HepG2 (cell line): Measurements from ENCODE around the gene G6PD. TPM values are rescaled to one million over a fixed set of nuclear protein-coding genes. Genes with fewer than 3 reads are reported as not detected.

Experiments used
- ATAC-seq: fragments of 200-7000 bp; cut with Tn5 transposase; 3 replicates; pipeline ENCODE4 v1.9.1; 2020; ENCODE audit warnings: mild to moderate bottlenecking, moderate library complexity
- BruUV-seq: library from RNA; stranded (reverse); fragments of 400-500 nt; replicated peaks from 2 replicates; lab custom pipeline; 2021; lab: Mats Ljungman, UMichigan
- CTCF ChIA-PET: fragments of 300-600 bp; formaldehyde crosslinking; extraction: SDS; loops from one replicate; lab custom pipeline; 2021; ENCODE audit warnings: low total read pairs, inconsistent platforms, low intra/inter-chr PET ratio; lab: Yijun Ruan, JAX
- POLR2A ChIA-PET: fragments of 350-600 bp; sonication (Branson Sonifier 250); formaldehyde crosslinking; loops from one replicate; lab custom pipeline; 2020; ENCODE audit warnings: antibody characterized with exemption, inconsistent platforms; lab: Yijun Ruan, JAX
- DNase-seq: peaks from one replicate; pipeline ENCODE4 v3.0.0-alpha.2; 2015; ENCODE audit warnings: low spot score
- FAIRE-seq: peaks from 3 replicates; lab custom pipeline; 2011; peaks lifted over from hg19 to GRCh38; lab: Jason Lieb, UNC
- H2AFZ ChIP-seq: one replicate; pipeline ENCODE4 v1.6.1; 2011; ENCODE audit warnings: low read length, inconsistent platforms
- H3K27ac ChIP-seq: fragments of 300-600 bp; 3 replicates; pipeline ENCODE4 v1.8.0; 2011; ENCODE audit warnings: mixed run types, mild to moderate bottlenecking, mixed read lengths, low read length, inconsistent platforms; ENCODE audit not compliant: insufficient read depth; ENCODE audit errors: extremely low read length
- H3K27me3 ChIP-seq, 2 experiments: fragments of 200-600 bp in 1 of 2; 2 replicates in 1 of 2; 3 replicates in 1 of 2; pipeline versions ENCODE4 v1.6.0 to v1.8.0; 2011; ENCODE audit warnings: low read length in 2 of 2, mild to moderate bottlenecking in 2 of 2, moderate library complexity in 2 of 2, inconsistent platforms in 1 of 2; ENCODE audit not compliant: insufficient read depth in 2 of 2, control insufficient read depth in 1 of 2
- H3K36me3 ChIP-seq, 2 experiments: fragments of 200-600 bp in 1 of 2; replicated peaks in 1 of 2; 2 replicates in 1 of 2; 3 replicates in 1 of 2; pipeline versions ENCODE4 v1.5.1 to v1.8.0; 2011; ENCODE audit warnings: low read length in 2 of 2, inconsistent platforms in 1 of 2; ENCODE audit not compliant: insufficient read depth in 2 of 2, control insufficient read depth in 1 of 2
- H3K4me1 ChIP-seq: 2 replicates; pipeline ENCODE4 v1.5.1; 2012; ENCODE audit warnings: low read length, inconsistent platforms; ENCODE audit not compliant: insufficient read depth
- H3K4me2 ChIP-seq: 2 replicates; pipeline ENCODE4 v1.6.0; 2011; ENCODE audit warnings: low read depth, low read length, inconsistent platforms
- H3K4me3 ChIP-seq, 3 experiments: fragments of 200-600 bp in 1 of 3; sonication (generic), shearing (Covaris generic) in 1 of 3; replicated peaks in 1 of 3; 2 replicates each; pipeline ENCODE4 v1.5.1; 2011 to 2016; ENCODE audit warnings: low read length in 3 of 3, inconsistent platforms in 2 of 3, low read depth in 2 of 3, mild to moderate bottlenecking in 2 of 3, control low read depth in 1 of 3, mixed read lengths in 1 of 3; ENCODE audit not compliant: insufficient read depth in 1 of 3
- H3K79me2 ChIP-seq: one replicate; pipeline ENCODE4 v1.6.1; 2011; ENCODE audit warnings: low read length, inconsistent platforms; ENCODE audit not compliant: insufficient read depth
- H3K9ac ChIP-seq: 2 replicates; pipeline ENCODE4 v1.6.0; 2011; ENCODE audit warnings: mild to moderate bottlenecking, low read depth, low read length, inconsistent platforms; ENCODE audit not compliant: insufficient read depth
- H3K9me3 ChIP-seq: 2 replicates; pipeline ENCODE4 v1.5.1; 2012; ENCODE audit warnings: mild to moderate bottlenecking, low read length
- H4K20me1 ChIP-seq: 2 replicates; pipeline ENCODE4 v1.6.0; 2011; ENCODE audit warnings: inconsistent platforms, mild to moderate bottlenecking, low read length, moderate library complexity; ENCODE audit not compliant: insufficient read depth
- ADNP ChIP-seq: sonication (generic); formaldehyde crosslinking; IDR thresholded peaks from 2 replicates; pipeline ENCODE4 v1.4.0; 2020; ENCODE audit warnings: missing genetic modification reagents
- DMAP1 ChIP-seq: IDR thresholded peaks from 2 replicates; pipeline ENCODE4 v1.6.1; 2016
- DPF2 ChIP-seq: sonication (generic); formaldehyde crosslinking; IDR thresholded peaks from 2 replicates; pipeline ENCODE4 v1.4.0; 2020; ENCODE audit warnings: mild to moderate bottlenecking, low read depth, missing genetic modification reagents, borderline replicate concordance
- HNF4A ChIP-seq: sonication (generic); formaldehyde crosslinking; IDR thresholded peaks from 2 replicates; pipeline ENCODE4 v1.4.0; 2020; ENCODE audit warnings: missing genetic modification reagents
- RFX5 ChIP-seq: IDR thresholded peaks from 2 replicates; pipeline ENCODE4 v1.6.1; 2011; ENCODE audit warnings: low read depth, low read length, improper control_type of control experiment
- SP140L ChIP-seq: sonication (generic); formaldehyde crosslinking; IDR thresholded peaks from 2 replicates; pipeline ENCODE4 v1.4.0; 2020; ENCODE audit warnings: missing genetic modification reagents, borderline replicate concordance
- SPEN ChIP-seq: sonication (generic); formaldehyde crosslinking; IDR thresholded peaks from 2 replicates; pipeline ENCODE4 v1.5.1; 2020; ENCODE audit warnings: low read depth, mild to moderate bottlenecking, missing genetic modification reagents
- U2AF2 ChIP-seq: fragments of 200-400 bp; formaldehyde crosslinking; IDR thresholded peaks from 2 replicates; pipeline ENCODE4 v1.6.1; 2017; ENCODE audit warnings: low read depth, mild to moderate bottlenecking, low read length
- ZNF260 ChIP-seq: sonication (generic); formaldehyde crosslinking; IDR thresholded peaks from 2 replicates; pipeline ENCODE4 v1.4.0; 2020; ENCODE audit warnings: missing genetic modification reagents, low read depth, mild to moderate bottlenecking, borderline replicate concordance
- ZNF432 ChIP-seq: sonication (generic); formaldehyde crosslinking; IDR thresholded peaks from 2 replicates; pipeline ENCODE4 v1.5.0; 2020; ENCODE audit warnings: missing genetic modification reagents, mild to moderate bottlenecking, borderline replicate concordance
- ZNF564 ChIP-seq: sonication (generic); formaldehyde crosslinking; IDR thresholded peaks from 2 replicates; pipeline ENCODE4 v1.8.1; 2023; ENCODE audit warnings: mild to moderate bottlenecking, missing genetic modification reagents
- ZSCAN21 ChIP-seq: sonication (generic); formaldehyde crosslinking; IDR thresholded peaks from 2 replicates; pipeline ENCODE4 v1.8.0; 2022; ENCODE audit warnings: mild to moderate bottlenecking, missing genetic modification reagents, moderate library complexity, borderline replicate concordance
- ZSCAN25 ChIP-seq: sonication (generic); formaldehyde crosslinking; IDR thresholded peaks from 2 replicates; pipeline ENCODE4 v1.8.0; 2022; ENCODE audit warnings: mild to moderate bottlenecking, missing genetic modification reagents
- ZSCAN31 ChIP-seq: sonication (generic); formaldehyde crosslinking; IDR thresholded peaks from 2 replicates; pipeline ENCODE4 v1.5.0; 2020; ENCODE audit warnings: low read depth, mild to moderate bottlenecking, missing genetic modification reagents
- WGBS: methylation state at CpG from one replicate; pipeline ENCODE4 v1.1.6; 2017; ENCODE audit warnings: low lambda C conversion rate; 5-methylcytosine and 5-hydroxymethylcytosine counted together
- in situ Hi-C: cut with HindIII; loops from 2 replicates; pipeline ENCODE4 v1.10.0; 2017; ENCODE audit warnings: low pct_unique_long_range_greater_than_20kb; ENCODE audit not compliant: extremely low pct_ligation_motif_present
- intact Hi-C: fragments of 100-400 bp; cut with micrococcal nuclease; formaldehyde crosslinking; loops from one replicate; pipeline ENCODE4 v1.10.0; 2022; ENCODE audit not compliant: unreplicated experiment
- polyA plus RNA-seq, 8 experiments: library from polyadenylated mRNA; depleted of rRNA in 3 of 8; stranded (reverse) in 7 of 8; unstranded in 1 of 8; fragments of >200 nt; fragmentation: Illumina TruSeq in 4 of 8; extraction: Trizol in 4 of 8; gene quantifications; 2 replicates each; pipeline versions ENCODE4 v1.2.1 to v1.2.3, GENCODE V29; 2011 to 2016; ENCODE audit warnings: low read depth in 4 of 8, missing spikeins in 1 of 8, mixed read lengths in 1 of 8; ENCODE audit not compliant: insufficient read depth in 1 of 8
- total RNA-seq, 5 experiments: library from RNA; depleted of rRNA; stranded (reverse); fragments of >200 nt; fragmentation: Illumina TruSeq; extraction: Trizol; gene quantifications; 2 replicates each; pipeline ENCODE4 v1.2.3, GENCODE V29; 2016; ENCODE audit warnings: low read depth in 1 of 5
- TF ChIP-seq, protein P1 (sequence below): sonication (generic); formaldehyde crosslinking; conservative IDR thresholded peaks from 2 replicates; pipeline ENCODE4 v1.4.0; 2020; ENCODE audit warnings: missing genetic modification reagents
- TF ChIP-seq, protein P2 (sequence below): IDR thresholded peaks from 2 replicates; pipeline ENCODE4 v1.6.1; 2016
- TF ChIP-seq, protein P3 (sequence below): sonication (generic); formaldehyde crosslinking; IDR thresholded peaks from 2 replicates; pipeline ENCODE4 v1.4.0; 2020; ENCODE audit warnings: missing genetic modification reagents
- TF ChIP-seq, protein P4 (sequence below): sonication (generic); formaldehyde crosslinking; IDR thresholded peaks from 2 replicates; pipeline ENCODE4 v1.9.0; 2022; ENCODE audit warnings: missing genetic modification reagents, mild to moderate bottlenecking, borderline replicate concordance

The G6PD gene
- total and polyA plus RNA-seq, 2 of the 13 experiments (the other 11 are each of a cell fraction or from before 2014, with no cell fraction given): 18.8 to 28.8 TPM

DNA sequence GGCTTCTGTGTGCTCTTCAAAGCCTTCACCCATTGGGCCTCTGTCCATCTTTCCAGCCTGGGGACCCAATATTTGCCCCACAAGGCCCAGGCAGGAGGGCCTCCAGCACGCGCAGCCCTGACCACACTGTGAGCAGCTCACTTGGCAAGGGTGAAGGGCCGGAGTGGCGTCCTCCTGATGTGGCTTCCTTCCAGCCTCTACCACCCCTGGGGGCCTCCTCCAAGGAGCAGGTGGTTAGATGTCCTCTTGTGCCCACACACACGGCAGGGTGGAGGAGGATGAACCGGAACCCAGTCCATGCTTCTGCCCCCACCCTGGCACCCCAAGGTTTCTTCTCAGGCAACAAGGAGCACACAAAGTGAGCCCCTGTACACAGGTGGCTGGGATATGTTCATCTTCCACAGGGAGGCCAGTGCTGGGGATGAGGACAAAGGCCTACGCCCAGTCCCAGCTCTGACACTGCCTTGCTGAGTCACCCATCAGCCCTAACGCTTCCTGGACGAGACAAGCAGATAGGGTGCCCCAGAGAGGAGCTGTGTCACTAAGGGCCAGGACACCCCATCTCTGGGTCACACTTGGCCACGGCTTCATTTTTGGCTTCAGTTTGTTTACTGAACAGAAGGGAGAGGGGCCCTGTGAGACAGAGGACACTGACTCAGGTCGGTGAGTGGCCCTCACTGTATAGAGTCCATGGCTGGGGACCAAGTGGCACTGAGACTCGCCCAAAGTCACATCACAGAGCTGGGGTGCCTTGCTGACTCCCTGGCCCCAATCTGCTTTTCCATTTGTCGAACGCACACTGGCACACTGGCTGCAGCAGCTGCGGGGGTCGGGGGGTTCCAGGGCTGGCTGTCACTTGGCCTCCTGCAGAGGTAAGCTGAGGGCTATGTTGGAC lies 62.1 kb downstream of the G6PD start:
- no peaks in the 10 kb centered on the region for H3K9me3 ChIP-seq
- H4K20me1 ChIP-seq: no peaks in the 10 kb centered on the region
- H2AFZ ChIP-seq: no peak overlapping the region
- no peaks in the 10 kb centered on the region; a peak in 1 of 5 replicates for H3K36me3 ChIP-seq
- FAIRE-seq: no peak
- H3K4me1 ChIP-seq: peaks cover 25% of the 10 kb centered on the region
- ATAC-seq: no peak
- H3K27ac ChIP-seq: no peak overlapping the region
- TF ChIP-seq RFX5 (no peak), SPEN (CRISPR knock-in tag) (no peak), U2AF2 (no peak), ZNF432 (CRISPR knock-in tag) (no peak), ZSCAN25 (CRISPR knock-in tag) (no peak), SP140L (CRISPR knock-in tag) (no peak), ADNP (no peak), ZNF260 (no peak), ZSCAN31 (CRISPR knock-in tag) (no peak), HNF4A (CRISPR knock-in tag) (no peak), ZSCAN21 (CRISPR knock-in tag) (no peak), DPF2 (no peak), DMAP1 (CRISPR knock-in tag) (no peak), ZNF564 (no peak)
- TF ChIP-seq, protein P1, sequence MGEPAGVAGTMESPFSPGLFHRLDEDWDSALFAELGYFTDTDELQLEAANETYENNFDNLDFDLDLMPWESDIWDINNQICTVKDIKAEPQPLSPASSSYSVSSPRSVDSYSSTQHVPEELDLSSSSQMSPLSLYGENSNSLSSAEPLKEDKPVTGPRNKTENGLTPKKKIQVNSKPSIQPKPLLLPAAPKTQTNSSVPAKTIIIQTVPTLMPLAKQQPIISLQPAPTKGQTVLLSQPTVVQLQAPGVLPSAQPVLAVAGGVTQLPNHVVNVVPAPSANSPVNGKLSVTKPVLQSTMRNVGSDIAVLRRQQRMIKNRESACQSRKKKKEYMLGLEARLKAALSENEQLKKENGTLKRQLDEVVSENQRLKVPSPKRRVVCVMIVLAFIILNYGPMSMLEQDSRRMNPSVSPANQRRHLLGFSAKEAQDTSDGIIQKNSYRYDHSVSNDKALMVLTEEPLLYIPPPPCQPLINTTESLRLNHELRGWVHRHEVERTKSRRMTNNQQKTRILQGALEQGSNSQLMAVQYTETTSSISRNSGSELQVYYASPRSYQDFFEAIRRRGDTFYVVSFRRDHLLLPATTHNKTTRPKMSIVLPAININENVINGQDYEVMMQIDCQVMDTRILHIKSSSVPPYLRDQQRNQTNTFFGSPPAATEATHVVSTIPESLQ: no peak
- TF ChIP-seq, protein P2, sequence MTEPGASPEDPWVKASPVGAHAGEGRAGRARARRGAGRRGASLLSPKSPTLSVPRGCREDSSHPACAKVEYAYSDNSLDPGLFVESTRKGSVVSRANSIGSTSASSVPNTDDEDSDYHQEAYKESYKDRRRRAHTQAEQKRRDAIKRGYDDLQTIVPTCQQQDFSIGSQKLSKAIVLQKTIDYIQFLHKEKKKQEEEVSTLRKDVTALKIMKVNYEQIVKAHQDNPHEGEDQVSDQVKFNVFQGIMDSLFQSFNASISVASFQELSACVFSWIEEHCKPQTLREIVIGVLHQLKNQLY (CRISPR knock-in tag): no peak
- TF ChIP-seq, protein P3, sequence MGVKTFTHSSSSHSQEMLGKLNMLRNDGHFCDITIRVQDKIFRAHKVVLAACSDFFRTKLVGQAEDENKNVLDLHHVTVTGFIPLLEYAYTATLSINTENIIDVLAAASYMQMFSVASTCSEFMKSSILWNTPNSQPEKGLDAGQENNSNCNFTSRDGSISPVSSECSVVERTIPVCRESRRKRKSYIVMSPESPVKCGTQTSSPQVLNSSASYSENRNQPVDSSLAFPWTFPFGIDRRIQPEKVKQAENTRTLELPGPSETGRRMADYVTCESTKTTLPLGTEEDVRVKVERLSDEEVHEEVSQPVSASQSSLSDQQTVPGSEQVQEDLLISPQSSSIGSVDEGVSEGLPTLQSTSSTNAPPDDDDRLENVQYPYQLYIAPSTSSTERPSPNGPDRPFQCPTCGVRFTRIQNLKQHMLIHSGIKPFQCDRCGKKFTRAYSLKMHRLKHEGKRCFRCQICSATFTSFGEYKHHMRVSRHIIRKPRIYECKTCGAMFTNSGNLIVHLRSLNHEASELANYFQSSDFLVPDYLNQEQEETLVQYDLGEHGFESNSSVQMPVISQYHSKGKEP (CRISPR knock-in tag): no peak
- TF ChIP-seq, protein P4, sequence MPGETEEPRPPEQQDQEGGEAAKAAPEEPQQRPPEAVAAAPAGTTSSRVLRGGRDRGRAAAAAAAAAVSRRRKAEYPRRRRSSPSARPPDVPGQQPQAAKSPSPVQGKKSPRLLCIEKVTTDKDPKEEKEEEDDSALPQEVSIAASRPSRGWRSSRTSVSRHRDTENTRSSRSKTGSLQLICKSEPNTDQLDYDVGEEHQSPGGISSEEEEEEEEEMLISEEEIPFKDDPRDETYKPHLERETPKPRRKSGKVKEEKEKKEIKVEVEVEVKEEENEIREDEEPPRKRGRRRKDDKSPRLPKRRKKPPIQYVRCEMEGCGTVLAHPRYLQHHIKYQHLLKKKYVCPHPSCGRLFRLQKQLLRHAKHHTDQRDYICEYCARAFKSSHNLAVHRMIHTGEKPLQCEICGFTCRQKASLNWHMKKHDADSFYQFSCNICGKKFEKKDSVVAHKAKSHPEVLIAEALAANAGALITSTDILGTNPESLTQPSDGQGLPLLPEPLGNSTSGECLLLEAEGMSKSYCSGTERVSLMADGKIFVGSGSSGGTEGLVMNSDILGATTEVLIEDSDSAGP (CRISPR knock-in tag): no peak
- in situ Hi-C loops: loop anchor here (5.0 kb wide), 1 partner anchor 33 kb away; the partner anchor contains the start of gene FAM3A
- BruUV-seq: TSS peak; percentile 45
- H3K27me3 ChIP-seq: no peaks in the 10 kb centered on the region
- intact Hi-C loops: no loop called here
- ChIA-PET POLR2A (no interaction called here), CTCF (no interaction called here)
- DNase-seq: no peak
- no peak overlapping the region for H3K9ac ChIP-seq
- H3K79me2 ChIP-seq: no peaks in the 10 kb centered on the region
- no CpG with 5 or more reads among the region's 16 CpGs for WGBS
- H3K4me2 ChIP-seq: 0 out of 2 replicates have a peak overlapping the region, but pooled peaks have one; percentile 3
- H3K4me3 ChIP-seq: no peak overlapping the region
